ENCODE measurements around the gene PDAP1.

GRCh38 chr7:99385564-99385963 lies 22.8 kb downstream of the PDAP1 start:
- TF ChIP-seq CTCF (IDR thresholded peaks at IDR 0.05) (no peak), POLR2A (IDR thresholded peaks at IDR 0.05) (no peak)

Data from right lobe of liver (tissue), 4 donors.